GM23338 (cell line): ENCODE results near the gene PURA.

Source experiments
- CREB1 ChIP-seq: fragments of 250-450 bp; sonication (Bioruptor Pico); IDR thresholded peaks from 2 replicates; pipeline ENCODE4 v1.5.0; 2020; ENCODE audit warnings: low read depth, mild to moderate bottlenecking, moderate library complexity
- CTCF ChIP-seq, 2 experiments: fragments of 200-600 bp in 1 of 2; sonication (generic) in 1 of 2; conservative IDR thresholded peaks; 2 replicates each; pipeline versions ENCODE4 v1.5.1 to v1.6.1; 2016 to 2017; ENCODE audit warnings: antibody characterized with exemption in 2 of 2, low read depth in 2 of 2, mild to moderate bottlenecking in 2 of 2, moderate library complexity in 1 of 2
- ETS1 ChIP-seq: IDR thresholded peaks from 2 replicates; pipeline ENCODE4 v1.6.1; 2016; ENCODE audit warnings: antibody characterized with exemption
- EZH2 ChIP-seq: fragments of 200-600 bp; sonication (generic); IDR thresholded peaks from one replicate; pipeline ENCODE4 v1.8.0; 2017; ENCODE audit warnings: antibody characterized with exemption, mild to moderate bottlenecking, low read depth; ENCODE audit not compliant: unreplicated experiment
- EZH2phosphoT487 ChIP-seq: fragments of 200-600 bp; sonication (generic); IDR thresholded peaks from one replicate; pipeline ENCODE4 v1.8.1; 2018; ENCODE audit warnings: antibody characterized with exemption; ENCODE audit not compliant: unreplicated experiment
- POLR2AphosphoS5 ChIP-seq: IDR thresholded peaks from 2 replicates; pipeline ENCODE4 v1.6.1; 2016; ENCODE audit warnings: antibody characterized with exemption, low read depth
- REST ChIP-seq: IDR thresholded peaks from one replicate; pipeline ENCODE4 v1.6.1; 2018; ENCODE audit warnings: antibody characterized with exemption; ENCODE audit not compliant: unreplicated experiment
- STAT1 ChIP-seq: IDR thresholded peaks from one replicate; pipeline ENCODE4 v1.6.1; 2016; ENCODE audit warnings: antibody characterized with exemption; ENCODE audit not compliant: unreplicated experiment
- ZNF331 ChIP-seq: fragments of 250-450 bp; sonication (Bioruptor Pico); IDR thresholded peaks from 2 replicates; pipeline ENCODE4 v1.5.0; 2020; ENCODE audit warnings: low read depth, mild to moderate bottlenecking, moderate library complexity

DNA sequence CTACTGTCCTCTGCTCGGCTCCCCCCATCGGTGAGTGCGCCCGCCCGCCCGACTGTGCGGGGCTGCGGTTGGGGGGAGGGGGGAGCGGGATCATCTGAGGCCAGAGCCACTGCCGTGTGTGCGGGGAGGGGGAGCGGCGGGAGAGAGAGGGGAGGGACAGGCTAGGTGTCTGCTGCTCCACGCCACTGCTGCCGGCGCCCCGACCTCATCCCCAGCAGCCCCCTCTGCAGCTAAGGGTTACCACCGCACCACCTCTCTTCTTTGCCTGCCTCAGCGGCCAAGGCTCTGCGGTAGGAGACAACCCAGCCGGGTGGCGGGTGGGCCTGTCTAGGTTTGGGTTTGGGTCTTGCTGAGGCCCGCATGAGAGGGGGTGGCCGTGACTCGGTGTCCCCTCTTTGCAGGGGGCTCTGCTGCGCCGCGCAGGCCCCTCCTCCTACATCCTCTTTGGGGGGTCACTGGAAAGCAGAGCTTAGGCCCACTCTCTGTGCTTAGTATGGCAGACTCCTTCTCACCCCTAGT, 670 bp upstream of the PURA start:
- TF ChIP-seq STAT1 (no peak), EZH2 (peak; percentile 25), CTCF (conservative IDR thresholded peaks at IDR 0.05; ENCODE audit: low read depth in 2 of 2) (no peak), ZNF331 (no peak), REST (no peak), POLR2AphosphoS5 (0 out of 2 replicates have a peak, but pooled peaks have one; percentile 14), ETS1 (no peak), EZH2phosphoT487 (no peak), CREB1 (CRISPR knock-in tag) (no peak)
